ENCODE data around the gene WWOX. TPM values are rescaled to one million over a fixed set of nuclear protein-coding genes. Genes with fewer than 3 reads are reported as not detected.

Gene WWOX
- total and polyA plus RNA-seq, 2 donors (not counting 3 experiments of a cell fraction or from before 2014, with no cell fraction given) = 6.2 to 12.5 TPM

GRCh38 chr16:78915811-78916345 lies 816.4 kb downstream of the WWOX start:
- no peaks in the 10 kb centered on the region for H3K9me1 ChIP-seq (replicated peaks; ENCODE audit: control insufficient read depth, extremely low read depth, insufficient read depth, low read length)
- no peaks in the 10 kb centered on the region for H3K79me2 ChIP-seq (ENCODE audit: control insufficient read depth, insufficient read depth, low read length)
- no peak overlapping the region for H3K4me2 ChIP-seq (ENCODE audit: insufficient read depth, low read length)
- no peak overlapping the region for H3K27ac ChIP-seq (ENCODE audit: insufficient read depth, low read depth, low read length)
- no peak overlapping the region for H3K9ac ChIP-seq (replicated peaks; ENCODE audit: extremely low read depth, insufficient read depth, low read length)
- dilution Hi-C loops (cut with MboI; ENCODE audit: extremely low pct_ligation_motif_present, low sequenced_read_pairs) = no loop called here
- BruUV-seq (replicated peaks) = no TSS peak
- H3K4me3 ChIP-seq (replicated peaks in 1 of 3; ENCODE audit: insufficient read depth in 1 of 3, low read depth in 1 of 3, low read length in 3 of 3) = no peak overlapping the region
- peaks cover 2% of the 10 kb centered on the region for H3K9me3 ChIP-seq (replicated peaks; ENCODE audit: control insufficient read depth, insufficient read depth, low read length)
- CTCF ChIA-PET = no interaction called here
- no peak for TF ChIP-seq GATA2 (IDR thresholded peaks at IDR 0.05; ENCODE audit: insufficient read depth, insufficient read length, low read depth, low read length)
- TF ChIP-seq MYC (IDR thresholded peaks at IDR 0.05; ENCODE audit: low read depth, low read length) = no peak
- TF ChIP-seq JUN (IDR thresholded peaks at IDR 0.05; ENCODE audit: borderline replicate concordance, insufficient read depth, insufficient read length, low read depth) = no peak
- TF ChIP-seq POLR2AphosphoS5 (IDR thresholded peaks at IDR 0.05; ENCODE audit: insufficient read depth, low read depth, low read length) = no peak
- TF ChIP-seq POLR2A (IDR thresholded peaks at IDR 0.05; ENCODE audit: low read depth, low read length) = no peak
- TF ChIP-seq MAX (IDR thresholded peaks at IDR 0.05; ENCODE audit: insufficient read depth, insufficient read length) = no peak
- no peak for TF ChIP-seq FOS (IDR thresholded peaks at IDR 0.05; ENCODE audit: borderline replicate concordance, insufficient read depth, low read length)
- TF ChIP-seq EZH2 (IDR thresholded peaks at IDR 0.05; ENCODE audit: borderline replicate concordance, low read depth, low read length, severe bottlenecking) = no peak
- TF ChIP-seq CTCF (IDR thresholded peaks at IDR 0.05; ENCODE audit: extremely low read depth in 1 of 2, insufficient read depth in 1 of 2, low read depth in 1 of 2, low read length in 2 of 2) = no peak
- no peaks in the 10 kb centered on the region for H3K4me1 ChIP-seq (ENCODE audit: control insufficient read depth, extremely low read depth, insufficient read depth, low read length)
- no peak overlapping the region for H2AFZ ChIP-seq (ENCODE audit: low read depth, low read length)
- no peaks in the 10 kb centered on the region for H4K20me1 ChIP-seq (replicated peaks; ENCODE audit: control insufficient read depth, extremely low read depth, insufficient read depth, low read length)
- DNase-seq (ENCODE audit: low read depth, low spot score) (no peak), FAIRE-seq (no peak)
- intact Hi-C loops (cut with micrococcal nuclease) = no loop called here
- no peaks in the 10 kb centered on the region for H3K36me3 ChIP-seq (ENCODE audit: control insufficient read depth in 2 of 2, extremely low read depth in 1 of 2, insufficient read depth in 2 of 2, low read length in 2 of 2)
- no peaks in the 10 kb centered on the region for H3K27me3 ChIP-seq (ENCODE audit: control insufficient read depth in 2 of 2, insufficient read depth in 2 of 2, low read length in 2 of 2)
- POLR2A ChIA-PET = no interaction called here
